Glomerular visceral epithelial cell (primary cell): ENCODE measurements around the gene GRP.
A peak's percentile ranks its signal among the peaks of the same experiment; 100 is the strongest.
"Not testable (repeated sequence)": the region's sequence is repeated elsewhere in the genome, so short reads cannot be mapped to it uniquely, and the experiment has no call there.

Experiments
- DNase-seq: peaks from one replicate; pipeline ENCODE4 v3.0.0-alpha.2; 2016; ENCODE audit errors: extremely low spot score

The GRP gene

GRCh38 chr18:59229191-59229590 lies 9.2 kb downstream of the GRP start:
- no peak for DNase-seq

DNA sequence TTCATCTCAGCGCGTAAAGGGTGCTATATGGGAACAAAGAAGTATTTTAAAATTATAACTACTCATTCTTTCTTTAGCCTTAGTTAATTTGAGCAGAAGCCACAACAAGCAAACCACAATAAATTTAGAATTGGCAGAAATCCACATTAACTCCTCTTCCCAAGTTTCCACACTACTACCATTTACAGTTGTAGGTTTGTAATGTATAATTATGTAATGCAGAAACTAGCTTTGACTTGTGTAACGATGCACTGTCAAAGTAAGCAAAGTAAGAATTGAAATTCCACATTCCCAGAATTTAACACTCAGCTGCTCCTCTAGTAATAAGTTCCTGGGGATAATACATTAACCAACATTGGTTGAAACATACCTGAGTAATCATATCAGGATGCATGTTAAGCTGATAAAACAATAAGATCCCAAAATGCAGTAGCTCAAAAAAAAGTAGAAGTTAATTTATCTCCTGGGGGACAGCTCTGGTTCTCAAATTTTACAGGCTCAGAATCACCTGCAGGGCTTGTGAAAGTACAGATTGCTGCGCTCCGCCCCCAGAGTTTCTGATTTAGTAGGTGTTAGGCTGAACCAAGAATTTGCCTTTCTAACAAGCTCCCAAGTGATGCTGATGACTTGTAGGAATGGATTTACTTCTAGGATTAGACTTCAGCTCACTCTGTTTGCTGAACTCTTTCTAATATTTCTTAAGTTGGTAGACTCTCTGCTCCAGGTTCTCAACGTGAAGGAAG lies 9.9 kb downstream of the GRP start:
- DNase-seq = no peak

DNA sequence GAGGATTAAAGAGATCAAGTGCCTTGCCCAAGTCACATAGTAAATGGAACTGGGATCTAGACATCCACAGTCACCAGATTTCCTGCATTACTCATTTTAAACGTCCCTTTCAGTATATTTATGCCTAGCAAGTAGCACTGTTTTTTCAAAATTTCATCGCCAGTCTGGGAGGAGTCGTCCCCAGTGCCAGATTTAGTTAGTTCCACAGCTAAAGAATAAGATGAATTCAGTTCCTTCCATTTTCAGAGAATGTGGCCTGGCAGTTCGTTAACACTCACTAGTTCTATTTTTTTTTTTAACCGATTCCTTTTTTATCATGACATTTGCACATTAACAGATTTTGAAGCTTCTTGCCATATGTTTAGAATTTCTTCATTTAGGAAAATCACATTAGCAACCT lies 11.2 kb downstream of the GRP start:
- no peak for DNase-seq

DNA sequence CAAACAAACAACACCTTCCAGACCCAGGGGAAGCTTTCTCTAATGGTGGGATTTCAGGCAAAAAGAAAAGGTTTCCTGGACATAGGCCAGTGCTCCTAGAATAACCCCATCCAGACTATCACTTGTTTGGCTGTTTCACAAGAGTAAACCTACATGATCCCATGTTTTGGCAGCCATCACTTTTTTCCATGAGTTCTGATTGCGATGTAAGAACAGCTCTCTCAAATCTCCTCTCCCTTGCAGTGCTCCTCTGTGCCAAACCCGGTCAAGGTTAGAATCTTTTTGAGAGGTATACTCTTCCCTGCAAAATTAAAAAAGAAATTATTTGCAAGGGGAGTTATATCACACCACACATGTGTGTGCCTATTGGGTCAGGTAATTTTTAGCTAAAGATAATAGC lies 11.9 kb downstream of the GRP start:
- no peak for DNase-seq

DNA sequence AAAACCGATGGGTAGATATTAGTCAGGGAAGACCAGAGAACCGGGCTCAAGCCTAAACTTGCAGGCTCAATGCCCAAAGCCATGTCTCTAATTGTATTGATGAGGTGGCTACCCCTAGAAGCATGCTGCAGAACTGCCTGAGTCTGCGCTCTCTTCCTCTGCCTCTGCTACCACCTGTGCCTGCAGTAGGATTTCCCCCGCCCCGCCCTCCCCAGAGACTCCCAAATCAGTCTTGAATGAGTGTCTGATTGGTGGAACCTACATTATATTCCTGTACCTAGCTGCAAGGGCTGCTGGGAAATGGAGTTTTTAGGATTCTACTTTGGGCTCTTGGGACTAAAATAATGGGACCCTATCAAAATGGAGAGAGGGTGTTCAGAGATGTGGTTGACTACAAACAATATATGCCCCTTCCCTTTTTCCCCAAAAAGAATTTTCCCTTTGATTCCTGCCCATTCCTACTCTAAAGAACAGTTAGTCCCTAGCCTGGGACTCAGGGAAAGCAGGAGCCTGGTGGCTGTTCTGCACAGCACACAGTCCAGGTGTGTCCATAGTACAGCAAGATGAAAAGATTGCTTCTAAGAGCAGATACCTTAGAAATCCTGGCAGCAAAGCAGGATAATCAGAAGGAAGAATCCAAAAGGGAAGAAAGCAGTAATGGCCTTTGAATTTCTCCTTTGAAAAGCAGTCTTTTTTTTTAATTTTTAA lies 12.5 kb downstream of the GRP start:
- DNase-seq = no peak

- DNase-seq = no peak
Measured at GRCh38 chr18:59233017-59233410, 13.1 kb downstream of the GRP start.

DNA sequence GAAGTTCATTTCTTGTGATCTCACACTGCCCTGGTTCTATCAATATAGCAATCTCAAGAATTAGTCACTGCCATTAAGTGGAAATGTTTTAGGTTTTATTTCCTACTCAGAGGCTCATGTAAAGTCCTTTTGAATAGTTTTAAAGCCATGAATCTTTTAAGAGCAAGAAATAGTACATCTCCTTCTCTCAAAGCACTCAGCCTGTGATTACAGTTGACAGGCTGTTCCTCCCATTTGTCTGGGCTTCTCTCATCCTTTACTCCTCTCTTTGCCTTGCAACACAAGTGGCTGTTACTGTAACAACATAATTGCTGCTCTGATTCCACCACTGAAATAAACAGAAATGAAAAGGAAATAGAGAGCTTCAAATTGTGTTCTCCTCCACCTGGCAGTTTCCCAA lies 18.4 kb downstream of the GRP start:
- DNase-seq = no peak

- no peak for DNase-seq
Measured at GRCh38 chr18:59239642-59240041, 19.7 kb downstream of the GRP start.

- DNase-seq = no peak
Measured at GRCh38 chr18:59242906-59243305, 22.9 kb downstream of the GRP start.

- DNase-seq = no peak
Measured at GRCh38 chr18:59246796-59247195, 26.8 kb downstream of the GRP start.

DNA sequence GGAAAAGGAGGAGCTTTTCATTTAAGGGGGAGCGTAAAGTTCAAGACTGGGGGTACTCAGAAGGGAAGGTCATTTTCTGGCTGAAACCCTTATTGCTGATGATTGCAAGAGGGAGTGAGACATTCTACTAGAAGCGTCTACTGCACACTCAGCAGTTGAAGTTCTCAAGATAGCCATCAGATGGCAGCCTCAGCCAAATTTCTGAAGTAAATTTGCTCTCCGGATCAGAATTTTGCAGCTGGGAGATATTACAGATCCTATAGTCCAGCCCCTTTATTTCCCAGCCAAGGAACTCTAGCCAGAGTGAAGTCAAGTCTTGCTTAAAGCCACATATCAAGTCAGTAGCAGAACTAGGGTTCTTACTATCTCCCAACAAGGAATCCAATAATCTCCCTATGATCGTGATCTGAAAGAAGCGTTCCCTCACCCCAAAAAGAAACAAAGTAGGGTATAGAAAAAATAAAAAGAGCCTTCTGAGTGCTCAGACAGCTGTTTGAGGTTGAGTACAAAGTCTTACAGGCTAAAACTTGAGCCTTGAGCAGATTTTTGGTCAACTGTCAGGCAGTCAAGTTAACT lies 29.3 kb downstream of the GRP start:
- peak; percentile 72 for DNase-seq

GRCh38 chr18:59255491-59255890 lies 35.5 kb downstream of the GRP start:
- not testable (repeated sequence) for DNase-seq

- not testable (repeated sequence) for DNase-seq
Measured at GRCh38 chr18:59261842-59262241, 41.9 kb downstream of the GRP start.

DNA sequence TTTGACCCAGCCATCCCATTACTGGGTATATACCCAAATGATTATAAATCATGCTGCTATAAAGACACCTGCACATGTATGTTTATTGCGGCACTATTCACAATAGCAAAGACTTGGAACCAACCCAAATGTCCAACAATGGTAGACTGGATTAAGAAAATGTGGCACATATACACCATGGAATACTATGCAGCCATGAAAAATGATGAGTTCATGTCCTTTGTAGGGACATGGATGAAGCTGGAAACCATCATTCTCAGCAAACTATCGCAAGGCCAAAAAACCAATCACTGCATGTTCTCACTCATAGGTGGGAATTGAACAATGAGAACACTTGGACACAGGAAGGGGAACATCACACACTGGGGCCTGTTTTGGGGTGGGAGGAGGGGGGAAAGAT lies 42.3 kb downstream of the GRP start:
- not testable (repeated sequence) for DNase-seq

GRCh38 chr18:59263661-59264060 lies 43.7 kb downstream of the GRP start:
- DNase-seq = no peak

DNA sequence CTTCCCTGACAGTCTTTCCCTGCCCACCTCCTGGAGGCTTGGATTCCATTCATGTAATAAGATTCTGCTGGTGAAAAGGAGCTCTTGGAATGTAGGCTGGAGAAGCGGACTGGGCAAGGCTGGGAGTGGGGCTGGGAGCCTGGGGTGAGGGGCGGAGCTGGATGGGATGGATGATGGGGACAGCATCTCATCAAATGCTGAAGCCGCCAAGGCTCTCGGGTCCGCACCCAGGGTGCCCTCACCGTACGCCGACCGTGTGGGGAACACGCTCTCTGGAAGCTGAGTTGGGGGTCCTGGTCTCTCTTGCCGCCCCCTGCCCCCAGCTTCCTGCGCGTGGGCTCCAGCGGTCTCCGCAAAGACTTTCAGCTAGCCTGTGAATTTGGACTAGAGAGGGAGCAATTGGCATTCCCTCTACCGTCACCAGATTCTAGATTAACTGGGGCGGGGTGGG lies 44.2 kb downstream of the GRP start:
- no peak for DNase-seq

DNA sequence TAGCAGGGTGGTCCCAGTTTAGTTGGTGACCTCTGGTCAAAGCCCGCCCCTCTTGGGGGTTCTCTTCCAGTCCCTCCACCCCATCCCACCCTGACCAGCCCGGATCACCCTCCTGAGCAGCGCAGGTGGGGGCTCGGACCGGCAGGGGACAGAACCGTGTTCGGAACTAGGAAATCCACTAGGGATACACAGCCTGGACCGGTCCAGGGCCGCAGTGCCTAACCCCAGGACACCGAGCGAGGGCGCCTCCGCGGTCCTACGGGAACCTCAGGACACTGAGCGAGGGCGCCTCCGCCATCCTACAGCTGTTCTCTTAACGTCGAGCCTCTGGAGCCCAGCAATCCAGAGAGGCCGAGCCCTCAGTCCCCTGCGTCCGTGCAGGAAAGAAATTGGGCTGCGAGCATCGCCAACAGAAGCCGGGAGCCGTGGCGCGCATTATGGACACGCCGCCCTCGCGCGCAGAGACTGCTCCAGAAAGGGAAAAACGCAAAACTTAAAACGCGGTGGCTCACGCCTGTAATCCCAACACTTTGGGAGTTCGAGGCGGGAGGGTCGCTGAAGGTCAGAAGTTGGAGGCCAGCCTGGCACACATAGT lies 44.8 kb downstream of the GRP start:
- no peak for DNase-seq

DNA sequence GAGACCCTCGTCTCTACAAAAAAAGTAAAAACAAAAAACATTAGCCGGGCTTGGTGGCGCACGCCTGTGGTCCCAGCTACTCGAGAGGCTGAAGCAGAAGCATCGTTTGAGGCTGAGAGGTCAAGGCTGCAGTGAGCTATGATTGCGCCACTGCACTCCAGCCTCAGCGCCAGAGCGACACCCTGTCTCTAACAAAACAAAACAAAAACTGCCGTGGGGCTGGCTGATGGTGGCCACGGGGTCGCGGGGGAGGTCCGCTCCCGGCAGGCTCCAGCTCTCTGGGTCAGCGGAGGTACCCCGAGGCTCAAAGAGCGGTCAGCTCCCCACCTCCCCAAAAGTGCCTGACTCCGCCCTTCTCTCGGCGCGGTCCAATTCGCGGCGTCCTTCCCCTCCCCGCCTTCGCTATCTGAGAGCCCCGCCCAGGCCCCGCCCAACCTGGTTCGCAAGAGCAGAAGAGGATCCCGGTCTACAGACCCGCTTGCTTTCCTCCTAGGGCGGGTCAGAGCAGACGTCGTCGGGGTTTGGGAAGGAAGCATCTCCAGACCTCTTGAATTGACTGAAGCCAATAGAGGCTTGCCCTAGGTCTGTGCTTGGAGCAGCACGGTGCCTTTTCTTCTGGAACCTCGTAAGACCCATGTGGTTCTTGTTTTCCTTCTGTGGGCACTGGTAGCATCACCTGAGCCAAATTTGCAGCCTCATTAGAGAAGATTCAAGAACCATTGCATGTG lies 45.5 kb downstream of the GRP start:
- no peak for DNase-seq

GRCh38 chr18:59265974-59266369 lies 46.0 kb downstream of the GRP start:
- DNase-seq = no peak

DNA sequence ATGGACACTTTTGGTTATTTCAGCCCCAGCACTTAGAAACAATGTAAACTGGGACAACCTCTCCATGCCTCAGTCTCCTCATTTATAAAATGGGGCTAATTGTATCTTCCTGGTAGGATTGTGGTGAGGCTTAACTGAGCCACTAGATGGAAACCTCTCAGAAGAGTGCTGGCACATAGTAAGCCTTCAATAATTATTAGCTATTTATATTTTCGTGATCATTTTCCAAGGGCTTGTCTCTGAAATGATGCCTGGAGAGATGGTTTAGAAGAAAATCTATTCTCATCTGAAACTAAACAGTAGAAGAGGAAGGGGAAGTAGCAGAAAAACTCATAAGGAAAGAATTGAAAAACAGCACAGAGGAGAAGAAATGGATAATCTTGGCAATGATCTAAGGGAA lies 46.5 kb downstream of the GRP start:
- no peak for DNase-seq

GRCh38 chr18:59266886-59267502 lies 47.0 kb downstream of the GRP start:
- no peak for DNase-seq
